HG03175 (cell line): ENCODE measurements around the gene FBXW4.
A peak's percentile ranks its signal among the peaks of the same experiment; 100 is the strongest.

ENCODE experiments used
- ATAC-seq: cut with Tn5 transposase; IDR thresholded peaks from one replicate; pipeline ENCODE4 v1.9.1; 2021; ENCODE audit warnings: mild to moderate bottlenecking, moderate library complexity; ENCODE audit not compliant: unreplicated experiment

FBXW4 gene

GRCh38 chr10:101587725-101588653 lies 107.0 kb downstream of the FBXW4 start, which contains the start of the genes DPCD and POLL:
Gene DPCD (plus strand): TSS chr10:101588321. CDS start chr10:101588337, 16 bp downstream.
Gene POLL (minus strand): TSS chr10:101588257. CDS start chr10:101587360, 897 bp downstream.
- ATAC-seq, result peak; percentile 96

- ATAC-seq, result no peak
Observed at GRCh38 chr10:101585841-101586240, 109.1 kb downstream of the FBXW4 start.

GRCh38 chr10:101580486-101581399 lies 114.2 kb downstream of the FBXW4 start:
- ATAC-seq, result no peak

- no peak for ATAC-seq
Observed at GRCh38 chr10:101579516-101579870, 115.5 kb downstream of the FBXW4 start.

- ATAC-seq, result no peak
Observed at GRCh38 chr10:101578803-101579515, 116.0 kb downstream of the FBXW4 start.

- no peak for ATAC-seq
Observed at GRCh38 chr10:101578192-101578591, 116.8 kb downstream of the FBXW4 start.

GRCh38 chr10:101577121-101577871 lies 117.7 kb downstream of the FBXW4 start:
- ATAC-seq, result no peak

GRCh38 chr10:101576211-101576863 lies 118.6 kb downstream of the FBXW4 start:
- ATAC-seq, result no peak

- no peak for ATAC-seq
Observed at GRCh38 chr10:101575580-101576210, 119.3 kb downstream of the FBXW4 start.

- no peak for ATAC-seq
Observed at GRCh38 chr10:101575091-101575490, 119.9 kb downstream of the FBXW4 start.

- no peak for ATAC-seq
Observed at GRCh38 chr10:101573885-101574753, 120.9 kb downstream of the FBXW4 start.

- no peak for ATAC-seq
Observed at GRCh38 chr10:101572785-101573184, 122.2 kb downstream of the FBXW4 start.

- ATAC-seq, result no peak
Observed at GRCh38 chr10:101572126-101572525, 122.8 kb downstream of the FBXW4 start.

- ATAC-seq, result no peak
Observed at GRCh38 chr10:101571271-101571925, 123.6 kb downstream of the FBXW4 start.

GRCh38 chr10:101570428-101571270 lies 124.3 kb downstream of the FBXW4 start:
- peak; percentile 2 for ATAC-seq

GRCh38 chr10:101569622-101570427 lies 125.1 kb downstream of the FBXW4 start:
- ATAC-seq, result peak; percentile 67
